Chondrocyte (in vitro differentiated cells): ENCODE measurements around the gene GBX1. TPM values are rescaled to one million over a fixed set of nuclear protein-coding genes. Genes with fewer than 3 reads are reported as not detected.

Source experiments
- DNase-seq: peaks from one replicate; pipeline ENCODE4 v3.0.0; 2021; ENCODE audit warnings: mixed read lengths, low spot score
- H3K27ac Mint-ChIP-seq: one replicate; pipeline ENCODE4 v1.8.0; 2021; ENCODE audit warnings: mild to moderate bottlenecking, moderate library complexity, mixed read lengths; ENCODE audit not compliant: unreplicated experiment
- H3K27me3 Mint-ChIP-seq: 2 replicates; pipeline ENCODE4 v1.8.0; 2021; ENCODE audit warnings: low read depth, mixed read lengths
- H3K36me3 Mint-ChIP-seq: 2 replicates; pipeline ENCODE4 v1.8.0; 2021; ENCODE audit warnings: low read depth, mixed read lengths
- H3K4me1 Mint-ChIP-seq: 2 replicates; pipeline ENCODE4 v1.8.0; 2021; ENCODE audit warnings: low read depth, mild to moderate bottlenecking, mixed read lengths
- H3K4me3 Mint-ChIP-seq: one replicate; pipeline ENCODE4 v1.8.0; 2021; ENCODE audit warnings: mild to moderate bottlenecking, moderate library complexity, mixed read lengths; ENCODE audit not compliant: unreplicated experiment
- H3K9me3 Mint-ChIP-seq: 2 replicates; pipeline ENCODE4 v1.8.0; 2021; ENCODE audit warnings: low read depth, mixed read lengths
- CTCF ChIP-seq: fragments of 200-600 bp; sonication (generic); IDR thresholded peaks from 2 replicates; pipeline ENCODE4 v1.5.0; 2021; ENCODE audit warnings: antibody characterized with exemption, mild to moderate bottlenecking, moderate library complexity
- total RNA-seq: library from RNA; stranded (reverse); gene quantifications from 3 replicates; pipeline ENCODE4 v1.2.1, GENCODE V29; 2021

GBX1 gene
- total RNA-seq, 1 donor from 2014 or later: not detected

DNA sequence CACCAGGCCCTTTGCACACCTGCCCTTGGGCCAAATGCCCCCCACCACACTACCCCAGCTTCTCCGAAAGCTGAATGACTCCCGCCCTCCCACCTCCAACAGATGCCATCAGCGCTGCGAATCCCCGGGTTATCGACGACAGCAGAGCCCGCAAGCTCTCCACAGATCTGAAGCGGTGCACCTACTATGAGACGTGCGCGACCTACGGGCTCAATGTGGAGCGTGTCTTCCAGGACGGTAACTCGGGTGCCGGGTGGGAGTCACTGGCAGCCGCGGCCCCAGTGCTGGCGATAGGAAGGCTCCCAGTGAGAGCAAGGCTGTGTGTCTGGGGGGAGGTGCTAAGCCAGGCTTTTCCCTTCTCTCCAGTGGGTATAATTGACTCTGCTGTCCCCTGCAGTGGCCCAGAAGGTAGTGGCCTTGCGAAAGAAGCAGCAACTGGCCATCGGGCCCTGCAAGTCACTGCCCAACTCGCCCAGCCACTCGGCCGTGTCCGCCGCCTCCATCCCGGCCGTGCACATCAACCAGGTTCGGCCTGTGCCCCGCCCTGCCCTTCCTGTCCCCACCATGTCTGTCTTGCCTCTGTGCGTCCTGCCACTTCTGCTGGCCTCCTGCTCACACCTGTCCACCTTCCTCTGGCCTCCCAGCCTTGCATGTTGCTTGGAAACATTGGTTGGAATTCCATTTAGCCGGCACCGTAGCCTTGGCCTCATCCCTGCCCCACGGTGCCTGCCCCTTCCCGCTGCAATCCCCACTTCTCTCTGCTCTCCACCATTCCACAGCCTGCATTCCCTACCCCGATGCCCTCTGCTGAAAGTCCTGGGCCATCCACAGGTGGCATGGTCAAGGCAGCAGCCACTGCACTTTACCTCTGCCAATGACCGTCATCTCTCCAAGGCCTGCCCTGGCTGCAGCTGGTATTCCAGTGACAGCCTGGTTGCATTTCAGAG, 49.1 kb downstream of the GBX1 start:
- peaks cover 15% of the 10 kb centered on the region for H3K4me1 Mint-ChIP-seq
- TF ChIP-seq CTCF: no peak
- no peaks in the 10 kb centered on the region for H3K9me3 Mint-ChIP-seq
- no peak overlapping the region for H3K27ac Mint-ChIP-seq
- no peak overlapping the region for H3K4me3 Mint-ChIP-seq
- no peaks in the 10 kb centered on the region for H3K27me3 Mint-ChIP-seq
- no peak for DNase-seq
- H3K36me3 Mint-ChIP-seq: peaks cover 29% of the 10 kb centered on the region

DNA sequence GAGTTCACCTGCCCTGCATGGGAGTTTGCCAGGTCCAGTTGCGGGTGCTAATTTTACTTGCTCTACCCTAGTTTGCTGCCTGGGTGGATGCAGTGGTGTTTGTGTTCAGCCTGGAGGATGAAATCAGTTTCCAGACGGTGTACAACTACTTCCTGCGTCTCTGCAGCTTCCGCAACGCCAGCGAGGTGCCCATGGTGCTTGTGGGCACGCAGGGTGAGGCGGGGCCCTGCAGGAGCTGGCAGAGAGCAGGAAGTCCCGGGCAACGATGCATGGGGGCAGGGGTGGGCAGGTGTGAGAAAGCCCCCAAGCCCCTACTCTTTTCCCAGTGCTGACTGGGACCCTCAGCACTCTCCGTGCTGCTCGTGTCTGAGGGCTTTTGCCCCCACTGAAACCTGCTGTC, 49.9 kb downstream of the GBX1 start:
- Mint-ChIP-seq H3K4me1 (peaks cover 22% of the 10 kb centered on the region), H3K27me3 (no peaks in the 10 kb centered on the region), H3K9me3 (no peaks in the 10 kb centered on the region), H3K4me3 (no peak overlapping the region), H3K27ac (no peak overlapping the region), H3K36me3 (peaks cover 26% of the 10 kb centered on the region)
- no peak for TF ChIP-seq CTCF
- no peak for DNase-seq

- Mint-ChIP-seq H3K27me3 (no peaks in the 10 kb centered on the region), H3K4me1 (peaks cover 22% of the 10 kb centered on the region), H3K9me3 (no peaks in the 10 kb centered on the region), H3K27ac (no peak overlapping the region), H3K4me3 (no peak overlapping the region), H3K36me3 (peaks cover 25% of the 10 kb centered on the region)
- TF ChIP-seq CTCF: no peak
- no peak for DNase-seq
Measured at GRCh38 chr7:151116603-151117440, 50.7 kb downstream of the GBX1 start.

DNA sequence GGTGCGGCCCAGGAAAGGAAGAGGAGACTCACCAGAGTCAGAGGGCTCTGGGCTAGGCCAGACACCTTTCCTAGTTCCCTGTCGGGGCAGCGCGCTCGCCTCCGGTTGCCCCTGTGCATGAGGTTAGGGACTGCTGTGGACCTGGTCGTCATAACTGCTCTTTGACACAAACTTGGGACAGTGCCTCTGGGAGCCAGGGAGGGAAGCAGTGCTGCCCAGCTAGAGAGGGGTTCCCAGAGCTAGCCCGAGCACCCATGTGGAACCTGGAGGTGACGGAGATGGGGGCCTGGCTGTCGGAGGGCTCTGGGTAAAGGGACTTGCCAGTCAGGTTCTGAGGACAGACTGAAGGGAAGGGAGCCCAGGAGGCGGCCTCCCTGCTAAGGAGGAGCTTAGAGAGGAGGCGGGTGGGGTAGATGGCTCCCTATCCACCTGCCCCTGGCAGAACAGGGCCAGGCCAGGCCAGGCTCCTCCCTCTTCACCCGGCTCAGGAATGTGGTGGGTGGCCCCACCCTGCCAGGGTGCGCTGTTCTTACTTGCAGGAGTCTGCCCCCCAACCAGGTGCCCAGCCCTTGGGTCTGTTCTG, 51.6 kb downstream of the GBX1 start:
- Mint-ChIP-seq H3K36me3 (peaks cover 17% of the 10 kb centered on the region), H3K4me1 (peaks cover 22% of the 10 kb centered on the region), H3K27me3 (no peaks in the 10 kb centered on the region), H3K4me3 (peak overlapping the region; percentile 62), H3K9me3 (no peaks in the 10 kb centered on the region), H3K27ac (no peak overlapping the region)
- no peak for DNase-seq
- TF ChIP-seq CTCF: peak; percentile 18
